SK-N-SH (cell line): ENCODE measurements around the gene SCARF1. TPM values are rescaled to one million over a fixed set of nuclear protein-coding genes. Genes with fewer than 3 reads are reported as not detected.
A peak's percentile ranks its signal among the peaks of the same experiment; 100 is the strongest.

Source experiments
- CTCF ChIA-PET: fragments of 300-600, 350-600 bp; formaldehyde crosslinking; extraction: SDS; loops from one replicate; lab custom pipeline; 2021; lab: Yijun Ruan, JAX
- POLR2A ChIA-PET: fragments of 350-600 bp; sonication (Branson Sonifier 250); formaldehyde crosslinking; extraction: SDS; loops from one replicate; lab custom pipeline; 2020; ENCODE audit warnings: antibody characterized with exemption, inconsistent platforms; lab: Yijun Ruan, JAX
- DNase-seq: peaks from one replicate; pipeline ENCODE4 v3.0.0; 2012
- H2AFZ ChIP-seq: fragments of 200-600 bp; sonication (generic); 2 replicates; pipeline ENCODE4 v1.8.1; 2016; ENCODE audit warnings: antibody characterized with exemption, mild to moderate bottlenecking, low read depth
- H3F3A ChIP-seq: fragments of 200-600 bp; sonication (generic); replicated peaks from 2 replicates; pipeline ENCODE3; 2016; ENCODE audit warnings: antibody characterized with exemption, mild to moderate bottlenecking; ENCODE audit not compliant: insufficient read depth
- H3K27ac ChIP-seq, 2 experiments: fragments of 200-500 bp in 1 of 2; fragments of 200-600 bp in 1 of 2; sonication (Bioruptor generic) in 1 of 2; sonication (generic), shearing (Covaris generic) in 1 of 2; 2 replicates each; pipeline versions ENCODE4 v1.5.1 to v1.6.1; 2014 to 2016; ENCODE audit warnings: low read depth in 2 of 2, inconsistent platforms in 1 of 2, low read length in 1 of 2, mild to moderate bottlenecking in 1 of 2, mixed read lengths in 1 of 2
- H3K27me3 ChIP-seq: fragments of 200-600 bp; sonication (generic), shearing (Covaris generic); 2 replicates; pipeline ENCODE4 v1.6.1; 2016; ENCODE audit warnings: mixed run types; ENCODE audit not compliant: insufficient read depth
- H3K36me3 ChIP-seq, 2 experiments: fragments of 200-500 bp in 1 of 2; fragments of 200-600 bp in 1 of 2; sonication (Bioruptor generic) in 1 of 2; sonication (generic) in 1 of 2; replicated peaks in 1 of 2; 2 replicates each; pipeline versions ENCODE3 to v1.5.1; 2014 to 2016; ENCODE audit warnings: low read length in 1 of 2, mild to moderate bottlenecking in 1 of 2; ENCODE audit not compliant: insufficient read depth in 2 of 2, control insufficient read depth in 1 of 2
- H3K4me1 ChIP-seq, 2 experiments: fragments of 200-500 bp in 1 of 2; fragments of 200-600 bp in 1 of 2; sonication (Bioruptor generic) in 1 of 2; sonication (generic), shearing (Covaris generic) in 1 of 2; 2 replicates each; pipeline versions ENCODE4 v1.5.1 to v1.6.1; 2014 to 2016; ENCODE audit warnings: low read depth in 1 of 2, low read length in 1 of 2, mixed run types in 1 of 2; ENCODE audit not compliant: insufficient read depth in 2 of 2, control insufficient read depth in 1 of 2
- H3K4me2 ChIP-seq: fragments of 200-600 bp; sonication (generic), shearing (Covaris generic); 2 replicates; pipeline ENCODE4 v1.6.1; 2017; ENCODE audit warnings: mixed run types
- H3K4me3 ChIP-seq, 2 experiments: fragments of 200-500 bp in 1 of 2; fragments of 200-600 bp in 1 of 2; sonication (Bioruptor generic) in 1 of 2; sonication (generic), shearing (Covaris generic) in 1 of 2; 2 replicates each; pipeline versions ENCODE4 v1.5.1 to v1.8.1; 2014 to 2016; ENCODE audit warnings: low read depth in 2 of 2, inconsistent platforms in 1 of 2, low read length in 1 of 2, mild to moderate bottlenecking in 1 of 2, mixed read lengths in 1 of 2, moderate library complexity in 1 of 2
- H3K79me2 ChIP-seq: fragments of 200-600 bp; sonication (generic); 2 replicates; pipeline ENCODE4 v1.8.1; 2017; ENCODE audit warnings: mild to moderate bottlenecking; ENCODE audit not compliant: insufficient read depth
- H3K9ac ChIP-seq: fragments of 200-600 bp; sonication (generic); 2 replicates; pipeline ENCODE4 v1.6.1; 2017; ENCODE audit warnings: mixed run types
- H3K9me2 ChIP-seq: fragments of 200-600 bp; sonication (generic); 2 replicates; pipeline ENCODE4 v1.6.1; 2017; ENCODE audit warnings: mixed run types
- H3K9me3 ChIP-seq: fragments of 200-600 bp; sonication (generic); 2 replicates; pipeline ENCODE4 v1.6.1; 2017; ENCODE audit warnings: mixed run types, mild to moderate bottlenecking, moderate library complexity
- H4K20me1 ChIP-seq: fragments of 200-600 bp; sonication (generic); 2 replicates; pipeline ENCODE4 v1.6.1; 2017; ENCODE audit warnings: mild to moderate bottlenecking, mixed run types; ENCODE audit not compliant: insufficient read depth
- ELF1 ChIP-seq: IDR thresholded peaks from 2 replicates; pipeline ENCODE4 v1.4.0; 2012
- EZH2phosphoT487 ChIP-seq: fragments of 200-600 bp; sonication (generic); IDR thresholded peaks from 2 replicates; pipeline ENCODE4 v1.6.1; 2017; ENCODE audit warnings: low read depth, mixed run types, mild to moderate bottlenecking, antibody characterized with exemption, moderate library complexity, borderline replicate concordance
- FOXJ3 ChIP-seq: sonication (generic); formaldehyde crosslinking; IDR thresholded peaks from 2 replicates; pipeline ENCODE4 v1.5.1; 2020; ENCODE audit warnings: mild to moderate bottlenecking, missing genetic modification reagents
- FOXM1 ChIP-seq: IDR thresholded peaks from 2 replicates; pipeline ENCODE4 v1.4.0; 2012; ENCODE audit warnings: low read depth, mild to moderate bottlenecking
- IRF3 ChIP-seq: fragments of 150-350 bp; IDR thresholded peaks from 2 replicates; pipeline ENCODE4 v1.6.1; 2016; ENCODE audit warnings: mild to moderate bottlenecking, low read depth, low read length
- MAX ChIP-seq: IDR thresholded peaks from 2 replicates; pipeline ENCODE4 v1.4.0; 2012; ENCODE audit warnings: low read depth
- MEF2A ChIP-seq: IDR thresholded peaks from 2 replicates; pipeline ENCODE4 v1.4.0; 2012; ENCODE audit warnings: low read depth, borderline replicate concordance
- MXI1 ChIP-seq: IDR thresholded peaks from 2 replicates; pipeline ENCODE4 v1.6.1; 2012; ENCODE audit warnings: mild to moderate bottlenecking, low read depth, low read length, improper control_type of control experiment
- RAD21 ChIP-seq: IDR thresholded peaks from 2 replicates; pipeline ENCODE4 v1.6.1; 2012; ENCODE audit warnings: mild to moderate bottlenecking, low read length
- REST ChIP-seq: IDR thresholded peaks from 2 replicates; pipeline ENCODE4 v1.6.1; 2012; ENCODE audit warnings: mild to moderate bottlenecking, low read depth, low read length, moderate library complexity
- RFX5 ChIP-seq: IDR thresholded peaks from 2 replicates; pipeline ENCODE4 v1.6.1; 2012; ENCODE audit warnings: mild to moderate bottlenecking, improper control_type of control experiment, low read length
- SIN3A ChIP-seq: IDR thresholded peaks from 2 replicates; pipeline ENCODE4 v1.6.1; 2012; ENCODE audit warnings: low read depth, mild to moderate bottlenecking, low read length, moderate library complexity, borderline replicate concordance
- SMC3 ChIP-seq: IDR thresholded peaks from 2 replicates; pipeline ENCODE4 v1.6.1; 2012; ENCODE audit warnings: low read depth, low read length, improper control_type of control experiment
- TEAD4 ChIP-seq: IDR thresholded peaks from 2 replicates; pipeline ENCODE4 v1.4.0; 2012; ENCODE audit warnings: mild to moderate bottlenecking, borderline replicate concordance; ENCODE audit not compliant: insufficient read depth
- USF2 ChIP-seq: fragments of 150-350 bp; IDR thresholded peaks from 2 replicates; pipeline ENCODE4 v1.6.1; 2017; ENCODE audit warnings: antibody characterized with exemption, low read length, low read depth, borderline replicate concordance
- WGBS: methylation state at CpG from one replicate; pipeline ENCODE4 v1.1.6; 2017; ENCODE audit warnings: low lambda C conversion rate; 5-methylcytosine and 5-hydroxymethylcytosine counted together
- polyA plus RNA-seq, 3 experiments: library from polyadenylated mRNA; depleted of rRNA; stranded (reverse); fragments of >200 nt; gene quantifications; 2 replicates each; pipeline ENCODE4 v1.2.3, GENCODE V29; 2012
- TF ChIP-seq, protein P1 (sequence below): IDR thresholded peaks from 2 replicates; pipeline ENCODE4 v1.4.0; 2012; ENCODE audit warnings: low read depth, borderline replicate concordance

The SCARF1 gene
- polyA plus RNA-seq, 1 of the 3 experiments (the other 2 are of a cell fraction) = 0.39 TPM

GRCh38 chr17:1627982-1628855 lies 17.3 kb downstream of the SCARF1 start, which contains the start of gene SLC43A2:
Gene SLC43A2 (minus strand): TSS chr17:1628834. CDS start chr17:1627874, 960 bp downstream.
- H3K9me3 ChIP-seq = no peaks in the 10 kb centered on the region
- H2AFZ ChIP-seq = peak within 1 kb of the TSS; percentile 88
- H3K79me2 ChIP-seq = no peaks in the 10 kb centered on the region
- TF ChIP-seq MAX (peak; percentile 53), MXI1 (peak; percentile 77), IRF3 (peak; percentile 37; the same call in 1 of the 2 replicates), RFX5 (peak; percentile 78), SIN3A (no peak)
- TF ChIP-seq, all 33 proteins: peak for 4
- Histone ChIP-seq H3K36me3 (no peaks in the 10 kb centered on the region), H4K20me1 (no peaks in the 10 kb centered on the region), H3K9ac (peak within 1 kb of the TSS; percentile 93), H3F3A (no peaks in the 10 kb centered on the region), H3K27me3 (no peaks in the 10 kb centered on the region), H3K4me2 (peak within 1 kb of the TSS; percentile 99), H3K4me3 (peak within 1 kb of the TSS; percentile 84 to 96), H3K4me1 (peaks cover 3 to 13% of the 10 kb centered on the region in 2 experiments; a peak in 2 of 4 replicates), H3K27ac (peak within 1 kb of the TSS; percentile 80 to 95), H3K9me2 (no peaks in the 10 kb centered on the region)
- ChIA-PET POLR2A (interaction anchor here (0.8 to 2.2 kb wide), 4 partner anchors 9 to 140 kb away, joined by 3 to 12 read pairs (median 4); partner anchors contain the start of gene RILP), CTCF (interaction anchor here (0.9 to 4.0 kb wide), 10 partner anchors 12 to 360 kb away, joined by 3 to 42 read pairs (median 4); partner anchors contain the start of gene RILP)
- 2% methylated on average over 39 of the region's 95 CpGs for WGBS
- peak; percentile 97 for DNase-seq

DNA sequence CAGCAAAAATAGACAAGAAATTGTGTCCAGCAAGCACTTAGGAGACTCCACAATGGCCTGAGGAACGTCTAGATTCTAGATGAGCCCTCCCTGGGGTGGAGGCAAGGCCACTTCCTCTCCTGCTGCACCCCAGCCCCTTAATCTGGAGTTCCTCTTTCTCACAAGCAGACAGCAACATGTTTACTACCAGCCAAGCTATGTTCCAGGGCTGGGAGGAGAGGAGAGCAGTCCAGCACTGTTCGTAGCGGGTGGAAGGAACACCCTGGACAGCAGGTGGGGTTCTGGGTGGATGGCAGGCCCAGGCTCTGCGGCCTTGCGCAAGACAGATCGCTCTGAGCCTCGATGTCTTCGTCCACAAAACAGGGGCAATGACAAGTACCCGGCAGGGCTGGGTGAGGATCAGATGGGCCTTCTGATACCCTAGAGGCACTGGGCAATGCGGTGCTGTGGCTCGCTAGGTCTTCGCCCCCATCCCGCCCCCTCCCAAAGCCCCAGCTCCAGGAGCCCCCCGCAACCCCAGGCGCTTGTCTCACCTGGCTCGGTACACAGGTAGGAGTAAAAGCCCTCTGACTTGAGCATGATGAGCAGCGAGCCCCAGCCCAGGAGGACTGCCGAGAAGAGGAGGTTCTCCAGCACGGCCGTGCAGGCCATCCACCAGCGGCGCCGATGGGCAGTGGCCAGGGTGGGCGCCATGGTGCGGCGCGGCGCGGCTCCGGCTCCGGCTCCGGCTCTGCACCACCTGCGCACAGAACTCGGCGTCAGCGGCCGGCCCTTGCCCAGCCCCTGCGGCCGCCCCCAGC lies 18.1 kb downstream of the SCARF1 start:
- Histone ChIP-seq H2AFZ (peak overlapping the region; percentile 88; the same call in 1 of the 2 replicates), H3K9me2 (no peaks in the 10 kb centered on the region), H3K4me2 (peak overlapping the region; percentile 99), H3F3A (no peaks in the 10 kb centered on the region), H3K27ac (peak overlapping the region in 1 of 2 experiments; percentile 95; a peak in 1 of 4 replicates), H3K79me2 (no peaks in the 10 kb centered on the region), H3K9me3 (no peaks in the 10 kb centered on the region), H4K20me1 (no peaks in the 10 kb centered on the region), H3K9ac (peak overlapping the region; percentile 93), H3K36me3 (no peaks in the 10 kb centered on the region), H3K27me3 (no peaks in the 10 kb centered on the region), H3K4me1 (peaks cover 3 to 13% of the 10 kb centered on the region in 2 experiments; a peak in 2 of 4 replicates), H3K4me3 (peak overlapping the region; percentile 84 to 96)
- WGBS = 51% methylated on average over 5 of the region's 39 CpGs
- CTCF ChIA-PET = interaction anchor here (0.9 to 4.0 kb wide), 7 partner anchors 22 to 355 kb away, joined by 3 to 42 read pairs (median 4); partner anchors contain the start of gene RILP
- DNase-seq = no peak
- POLR2A ChIA-PET = interaction anchor here (0.8 to 1.0 kb wide), 2 partner anchors 53 to 139 kb away, joined by 3 read pairs; no protein-coding TSS in a partner anchor
- TF ChIP-seq FOXJ3 (no peak), MEF2A (no peak), SMC3 (no peak), USF2 (no peak), EZH2phosphoT487 (no peak), FOXM1 (no peak), REST (no peak), ELF1 (no peak), TEAD4 (no peak), RFX5 (no peak), RAD21 (no peak)
- TF ChIP-seq, protein P1, sequence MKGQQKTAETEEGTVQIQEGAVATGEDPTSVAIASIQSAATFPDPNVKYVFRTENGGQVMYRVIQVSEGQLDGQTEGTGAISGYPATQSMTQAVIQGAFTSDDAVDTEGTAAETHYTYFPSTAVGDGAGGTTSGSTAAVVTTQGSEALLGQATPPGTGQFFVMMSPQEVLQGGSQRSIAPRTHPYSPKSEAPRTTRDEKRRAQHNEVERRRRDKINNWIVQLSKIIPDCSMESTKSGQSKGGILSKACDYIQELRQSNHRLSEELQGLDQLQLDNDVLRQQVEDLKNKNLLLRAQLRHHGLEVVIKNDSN = no peak
